Activated T-cell treated with anti-CD3 and anti-CD28 coated beads for 1 hour (primary cell): ENCODE results near the gene GINS2.

Experiments used
- DNase-seq: peaks from one replicate; pipeline ENCODE4 v3.0.0-alpha.2; 2020; ENCODE audit warnings: low read depth

Gene GINS2

GRCh38 chr16:85640254-85640558, 48.5 kb downstream of the GINS2 start:
- DNase-seq, result no peak

- DNase-seq, result no peak
These were observed 49.1 kb downstream of the GINS2 start for GRCh38 chr16:85639529-85640253.

DNA sequence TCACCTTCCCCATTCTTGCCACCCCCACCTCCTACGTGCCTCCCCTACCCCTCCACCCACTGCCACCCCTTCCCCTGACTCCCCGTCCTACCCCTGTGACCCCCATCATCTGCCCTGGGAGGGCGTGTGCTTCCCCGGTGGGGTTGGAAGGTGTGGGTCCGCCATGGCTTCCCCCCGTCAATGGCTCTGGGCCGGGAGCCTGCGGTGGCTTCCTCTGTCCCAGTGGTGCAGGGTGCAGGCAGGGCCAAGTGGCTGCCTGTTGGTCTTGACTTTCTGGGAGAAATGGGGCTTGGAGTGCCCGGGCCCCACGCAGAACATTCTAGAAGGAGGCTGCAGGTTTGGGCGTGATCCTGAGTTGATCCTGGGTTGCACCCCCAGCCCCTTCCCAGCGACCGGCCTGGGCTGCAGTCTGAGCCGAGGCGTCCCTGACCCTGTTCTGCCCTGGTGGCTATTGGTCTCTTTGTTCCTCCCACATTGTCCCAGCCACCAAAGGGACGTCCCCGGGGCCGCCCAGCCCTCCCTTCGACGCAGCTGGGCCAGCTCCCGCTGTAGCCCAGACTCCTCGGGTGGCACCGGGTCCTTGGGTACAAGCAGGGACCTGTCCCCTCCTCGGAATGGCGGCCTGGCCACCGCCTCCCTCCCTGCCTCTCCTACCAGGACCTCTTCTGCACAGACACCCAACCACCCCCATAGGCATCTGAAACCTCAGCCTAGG, 49.9 kb downstream of the GINS2 start:
- DNase-seq, result no peak

GRCh38 chr16:85637808-85638647, 50.7 kb downstream of the GINS2 start:
- DNase-seq, result no peak

DNA sequence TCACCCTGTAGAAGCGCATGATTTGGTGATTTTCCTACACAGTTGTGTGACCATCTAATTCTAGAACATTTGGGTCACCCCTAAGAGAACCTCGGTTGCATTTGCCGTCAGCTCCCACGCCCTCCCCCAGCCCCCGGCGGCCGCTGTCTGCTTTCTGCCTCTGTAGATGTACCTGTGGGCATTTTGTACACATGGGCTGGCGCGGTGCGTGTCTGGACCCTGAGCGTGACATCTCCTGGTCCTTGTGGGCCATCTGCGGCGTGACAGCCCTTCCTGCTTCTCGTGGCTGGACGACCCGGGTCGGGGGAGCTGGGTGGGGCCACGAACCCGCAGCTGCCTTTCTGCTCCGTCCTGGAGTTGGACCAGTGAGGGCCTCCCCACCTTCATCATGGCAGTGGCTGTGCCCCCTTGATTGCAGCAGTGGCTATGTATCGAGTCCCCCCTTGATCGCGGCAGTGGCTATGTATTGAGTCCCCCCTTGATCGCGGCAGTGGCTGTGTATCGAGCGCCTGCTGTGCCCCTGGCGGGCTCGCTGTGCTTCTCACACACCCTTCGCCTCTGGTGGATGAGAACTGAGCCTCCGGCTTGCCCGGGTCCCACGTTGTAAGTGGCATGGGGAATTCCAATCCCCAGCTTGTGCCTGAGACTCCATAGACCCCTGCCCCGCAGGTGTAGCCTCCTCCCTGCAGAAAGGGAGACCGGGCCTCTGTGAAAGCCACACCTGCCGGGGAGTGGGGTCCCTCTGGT, 51.5 kb downstream of the GINS2 start:
- DNase-seq, result no peak

GRCh38 chr16:85636234-85636812, 52.4 kb downstream of the GINS2 start:
- no peak for DNase-seq

GRCh38 chr16:85635545-85636140, 53.1 kb downstream of the GINS2 start:
- no peak for DNase-seq

- DNase-seq, result no peak
These were observed 53.8 kb downstream of the GINS2 start for GRCh38 chr16:85634747-85635544.

GRCh38 chr16:85633888-85634287, 54.9 kb downstream of the GINS2 start:
- DNase-seq, result no peak

DNA sequence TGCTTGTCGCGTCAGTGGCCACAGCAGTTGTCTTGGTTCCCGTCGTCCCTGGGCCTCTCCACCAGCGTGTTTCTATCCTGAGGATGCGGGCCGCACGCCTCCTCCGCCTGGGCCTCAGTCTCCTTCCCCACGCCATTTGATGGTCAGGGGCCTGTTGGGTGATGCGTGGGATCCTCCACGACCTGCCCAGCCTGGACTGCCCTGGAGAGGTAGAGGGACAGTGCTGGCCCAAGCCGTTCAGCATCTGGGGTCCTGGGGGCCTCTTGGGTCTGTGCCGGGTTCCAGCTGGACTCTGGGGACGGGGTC, 55.4 kb downstream of the GINS2 start:
- no peak for DNase-seq

DNA sequence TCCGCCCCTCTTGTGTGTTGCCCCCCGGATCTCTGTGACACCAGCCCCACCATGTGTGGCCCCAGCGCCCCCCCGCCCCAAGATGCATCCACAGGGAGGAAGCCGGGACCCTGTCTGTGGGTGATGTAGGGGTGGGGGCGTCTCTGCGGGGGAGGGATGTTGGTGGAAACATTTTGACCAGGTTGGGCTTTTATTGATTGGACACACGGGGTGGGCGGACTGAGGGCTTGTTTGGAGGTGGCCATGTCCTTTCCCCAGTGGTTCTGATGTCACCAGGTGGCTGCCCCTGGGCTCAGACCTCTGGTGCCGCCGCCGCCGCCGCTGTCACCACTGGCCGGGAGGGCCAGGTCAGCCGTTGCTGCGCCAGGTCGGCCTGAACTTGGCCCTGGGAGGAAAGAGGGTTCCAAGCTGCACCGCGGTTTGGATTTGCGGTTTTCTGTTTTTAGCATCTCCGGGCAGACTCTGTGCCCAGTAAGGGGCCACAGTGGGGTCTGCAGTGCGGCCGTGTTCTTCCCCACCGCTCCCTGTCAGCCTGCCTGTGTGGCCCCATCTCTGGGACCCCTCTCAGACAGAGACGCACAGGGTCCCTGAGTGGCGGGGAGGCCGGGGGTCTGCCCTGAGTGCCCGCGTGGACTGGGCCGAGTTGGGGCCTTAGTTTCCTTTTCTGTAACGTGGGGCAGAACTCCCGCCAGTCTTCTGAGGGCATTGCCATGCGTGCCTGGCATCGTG, 55.9 kb downstream of the GINS2 start:
- DNase-seq, result no peak

DNA sequence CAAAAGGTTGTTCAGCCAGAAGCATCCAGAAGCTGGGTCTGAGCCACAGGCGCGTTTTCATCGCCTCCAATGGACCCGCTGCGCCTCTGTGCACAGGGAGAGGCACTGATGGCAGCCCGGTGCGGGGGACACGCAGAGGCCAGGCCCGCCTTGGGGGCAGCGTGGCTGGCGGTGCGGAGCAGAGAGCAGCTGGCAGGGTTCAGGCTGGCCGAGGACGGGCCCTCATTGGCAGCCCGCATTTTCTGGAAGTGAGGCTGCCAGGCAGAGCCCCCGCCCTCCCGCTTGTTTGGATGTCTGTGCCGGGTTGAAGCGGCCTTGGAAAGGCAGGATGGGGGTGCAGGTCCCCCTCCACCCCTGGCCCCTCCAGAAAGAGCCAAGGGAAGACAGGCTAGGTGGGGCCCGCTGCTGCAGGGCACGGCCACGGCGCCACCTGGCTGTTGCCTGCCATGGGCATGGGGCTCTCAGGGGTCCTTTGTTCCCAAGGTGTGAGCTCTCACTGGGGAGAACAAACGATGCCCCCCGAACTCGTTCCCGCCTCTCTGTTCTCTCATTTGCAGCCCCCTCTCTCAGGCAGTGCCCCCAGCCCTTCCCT, 56.9 kb downstream of the GINS2 start:
- no peak for DNase-seq

DNA sequence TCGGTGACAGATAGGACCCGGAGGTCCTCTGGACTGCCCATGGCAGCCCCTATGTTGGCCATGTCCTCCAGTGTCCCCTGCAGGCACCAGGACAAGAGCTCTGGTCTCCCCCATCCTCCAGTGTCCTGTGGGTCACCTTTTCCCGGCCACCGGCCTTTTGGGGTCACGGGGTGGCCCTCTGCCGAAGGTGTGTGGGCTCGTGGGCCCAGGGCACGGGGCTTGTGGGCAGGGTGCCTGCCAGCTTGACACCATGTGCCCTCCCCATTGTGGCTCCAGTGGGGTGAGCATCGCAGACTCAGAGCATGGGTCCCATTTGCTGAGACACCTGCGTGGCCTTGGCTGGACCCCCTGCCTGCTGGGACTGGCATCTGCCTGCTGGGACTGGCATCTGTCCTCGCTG, 57.5 kb downstream of the GINS2 start:
- DNase-seq, result no peak

GRCh38 chr16:85629853-85630252, 58.9 kb downstream of the GINS2 start:
- DNase-seq, result no peak

DNA sequence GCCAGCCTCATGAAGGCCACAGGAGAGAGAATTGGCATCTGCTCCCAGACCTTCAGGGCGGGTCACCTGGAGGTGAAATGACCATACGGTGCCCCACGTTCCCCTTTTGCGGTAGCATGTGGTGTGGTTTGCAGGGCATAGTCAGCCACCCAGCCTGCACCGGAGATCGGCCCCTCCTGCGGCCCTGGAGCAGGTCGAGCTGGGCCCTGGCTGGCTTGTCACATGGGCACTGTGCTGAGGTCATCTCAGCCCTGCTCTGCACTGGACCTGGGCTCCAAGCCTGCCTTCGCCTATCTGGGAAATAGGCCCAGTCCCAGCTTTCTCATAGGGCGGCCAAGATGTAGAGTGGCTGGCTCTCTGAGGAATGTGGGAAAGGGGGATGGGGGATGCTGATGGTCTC, 59.4 kb downstream of the GINS2 start:
- no peak for DNase-seq

- no peak for DNase-seq
These were observed 60.1 kb downstream of the GINS2 start for GRCh38 chr16:85628645-85629044.

DNA sequence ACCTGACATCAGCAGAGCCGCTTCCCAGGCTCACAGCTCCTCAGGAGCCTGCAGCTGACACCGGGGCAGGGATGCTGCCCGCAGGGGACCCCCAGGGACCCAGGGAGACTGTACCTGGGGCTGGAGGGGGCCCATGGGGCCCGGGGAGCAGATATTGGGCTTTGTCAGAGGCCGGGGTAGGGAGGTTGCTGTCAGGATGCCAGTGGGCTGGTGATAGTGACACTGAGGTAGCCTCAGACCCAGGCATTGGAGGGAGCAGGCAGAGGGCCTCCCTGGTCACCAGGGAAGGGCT, 60.5 kb downstream of the GINS2 start:
- DNase-seq, result no peak

GRCh38 chr16:85627526-85628264, 61.1 kb downstream of the GINS2 start:
- no peak for DNase-seq

GRCh38 chr16:85627089-85627488, 61.7 kb downstream of the GINS2 start:
- DNase-seq, result no peak
